SKM-1 treated with dmso at 0.1 percent for 144 hours (cell line): ENCODE measurements around the gene AK9.
"Not testable (repeated sequence)": the region's sequence is repeated elsewhere in the genome, so short reads cannot be mapped to it uniquely, and the experiment has no call there.

Source experiments
- DNase-seq: peaks from one replicate; lab custom pipeline; 2025; ENCODE audit not compliant: unreplicated experiment; lab: John Stamatoyannopoulos, UW

The AK9 gene

GRCh38 chr6:109696355-109696754 is 5.4 kb upstream of the AK9 start:
- DNase-seq: no peak

GRCh38 chr6:109695468-109695867 is 4.5 kb upstream of the AK9 start:
- DNase-seq: no peak

- DNase-seq: no peak
Measured at GRCh38 chr6:109693111-109693510, 2.1 kb upstream of the AK9 start.

- DNase-seq: peak; percentile 28
Measured at GRCh38 chr6:109690373-109690736, 647 bp downstream of the AK9 start.

GRCh38 chr6:109687271-109687761 is 3.7 kb downstream of the AK9 start:
- DNase-seq: peak; percentile 49

- DNase-seq: no peak
Measured at GRCh38 chr6:109686566-109687265, 4.3 kb downstream of the AK9 start.

- DNase-seq: not testable (repeated sequence)
Measured at GRCh38 chr6:109678661-109679505, 12.1 kb downstream of the AK9 start.

GRCh38 chr6:109678240-109678639 is 12.8 kb downstream of the AK9 start:
- no peak for DNase-seq

GRCh38 chr6:109676724-109677123 is 14.3 kb downstream of the AK9 start:
- DNase-seq: no peak

- no peak for DNase-seq
Measured at GRCh38 chr6:109672839-109673238, 18.2 kb downstream of the AK9 start.

- no peak for DNase-seq
Measured at GRCh38 chr6:109672175-109672574, 18.8 kb downstream of the AK9 start.

- no peak for DNase-seq
Measured at GRCh38 chr6:109671733-109672132, 19.3 kb downstream of the AK9 start.

GRCh38 chr6:109669811-109670210 is 21.2 kb downstream of the AK9 start:
- no peak for DNase-seq

- no peak for DNase-seq
Measured at GRCh38 chr6:109662192-109662591, 28.8 kb downstream of the AK9 start.

GRCh38 chr6:109660526-109661320 is 30.3 kb downstream of the AK9 start:
- DNase-seq: no peak

GRCh38 chr6:109655761-109656262 is 35.2 kb downstream of the AK9 start:
- DNase-seq: no peak

GRCh38 chr6:109653264-109653663 is 37.7 kb downstream of the AK9 start:
- no peak for DNase-seq

- no peak for DNase-seq
Measured at GRCh38 chr6:109644131-109644530, 46.9 kb downstream of the AK9 start.

GRCh38 chr6:109632405-109632804 is 58.6 kb downstream of the AK9 start:
- DNase-seq: no peak

- DNase-seq: no peak
Measured at GRCh38 chr6:109631403-109631802, 59.6 kb downstream of the AK9 start.
